HEK293 (cell line): Measurements from ENCODE around the gene TRABD2A.

Experiments used
- CTCF ChIA-PET: fragments of 350-600 bp; formaldehyde crosslinking; extraction: SDS; loops from one replicate; lab custom pipeline; 2021; ENCODE audit warnings: antibody characterized with exemption; lab: Yijun Ruan, JAX
- POLR2A ChIA-PET: fragments of 300-600 bp; formaldehyde crosslinking; extraction: SDS; loops from one replicate; lab custom pipeline; 2020; ENCODE audit warnings: antibody characterized with exemption, inconsistent platforms; lab: Yijun Ruan, JAX
- H3K27ac ChIP-seq: fragments of 200-500 bp; sonication (Bioruptor generic); 2 replicates; pipeline ENCODE4 v1.5.1; 2014; ENCODE audit warnings: low read depth, low read length, control low read depth, inconsistent platforms; ENCODE audit errors: extremely low read depth
- H3K36me3 ChIP-seq, 2 experiments: fragments of 200-500 bp in 1 of 2; sonication (Bioruptor generic) in 1 of 2; 1 replicate in 1 of 2; 2 replicates in 1 of 2; pipeline ENCODE4 v1.5.1; 2014 to 2017; ENCODE audit warnings: inconsistent platforms in 2 of 2, low read length in 2 of 2; ENCODE audit not compliant: control insufficient read depth in 2 of 2, insufficient read depth in 1 of 2
- H3K4me1 ChIP-seq: fragments of 200-500 bp; sonication (Bioruptor generic); 2 replicates; pipeline ENCODE4 v1.5.1; 2014; ENCODE audit warnings: mild to moderate bottlenecking, low read length, inconsistent platforms; ENCODE audit not compliant: control insufficient read depth, insufficient read depth
- H3K4me3 ChIP-seq: 2 replicates; pipeline ENCODE4 v1.5.1; 2011; ENCODE audit warnings: low read depth, mild to moderate bottlenecking, control low read depth, low read length, moderate library complexity
- H3K9me3 ChIP-seq: fragments of 200-500 bp; sonication (Bioruptor generic); 2 replicates; pipeline ENCODE4 v1.5.1; 2014; ENCODE audit warnings: low read depth, low read length, inconsistent platforms; ENCODE audit not compliant: control insufficient read depth, insufficient read depth
- GLI4 ChIP-seq: fragments of 450-650 bp; formaldehyde crosslinking; IDR thresholded peaks from 2 replicates; pipeline ENCODE4 v1.5.1; 2016; ENCODE audit warnings: missing biosample characterization, missing genetic modification characterization
- HOXC10 ChIP-seq: sonication (generic); formaldehyde crosslinking; IDR thresholded peaks from 2 replicates; pipeline ENCODE4 v1.8.1; 2023; ENCODE audit warnings: mild to moderate bottlenecking, missing genetic modification reagents
- KLF1 ChIP-seq: fragments of 450-650 bp; formaldehyde crosslinking; IDR thresholded peaks from 2 replicates; pipeline ENCODE4 v1.5.1; 2016; ENCODE audit warnings: missing biosample characterization, missing genetic modification characterization
- KLF17 ChIP-seq: fragments of 450-650 bp; formaldehyde crosslinking; IDR thresholded peaks from 2 replicates; pipeline ENCODE4 v1.5.1; 2016; ENCODE audit warnings: missing biosample characterization, missing genetic modification characterization
- SALL2 ChIP-seq: fragments of 450-650 bp; formaldehyde crosslinking; IDR thresholded peaks from 2 replicates; pipeline ENCODE4 v1.5.0; 2017; ENCODE audit warnings: missing biosample characterization, mild to moderate bottlenecking, missing genetic modification characterization, borderline replicate concordance
- SCRT1 ChIP-seq: fragments of 450-650 bp; formaldehyde crosslinking; IDR thresholded peaks from 2 replicates; pipeline ENCODE4 v1.5.1; 2016; ENCODE audit warnings: missing biosample characterization, missing genetic modification characterization, borderline replicate concordance
- SP3 ChIP-seq: fragments of 450-650 bp; formaldehyde crosslinking; IDR thresholded peaks from 2 replicates; pipeline ENCODE4 v1.5.1; 2016; ENCODE audit warnings: missing biosample characterization, missing genetic modification characterization
- TCF7L2 ChIP-seq: IDR thresholded peaks from 2 replicates; pipeline ENCODE4 v1.6.1; 2011; ENCODE audit warnings: low read depth, mild to moderate bottlenecking, inconsistent platforms, low read length, moderate library complexity, borderline replicate concordance
- ZBTB20 ChIP-seq: fragments of 450-650 bp; formaldehyde crosslinking; IDR thresholded peaks from 2 replicates; pipeline ENCODE4 v1.5.1; 2016; ENCODE audit warnings: missing biosample characterization, missing genetic modification characterization
- ZBTB21 ChIP-seq: fragments of 450-650 bp; formaldehyde crosslinking; IDR thresholded peaks from 2 replicates; pipeline ENCODE4 v1.5.1; 2017; ENCODE audit warnings: missing biosample characterization, missing genetic modification characterization
- ZFP69B ChIP-seq: fragments of 450-650 bp; formaldehyde crosslinking; IDR thresholded peaks from 2 replicates; pipeline ENCODE4 v1.5.1; 2016; ENCODE audit warnings: missing biosample characterization, missing genetic modification characterization
- ZNF140 ChIP-seq: fragments of 450-650 bp; formaldehyde crosslinking; IDR thresholded peaks from 2 replicates; pipeline ENCODE4 v1.5.1; 2016; ENCODE audit warnings: missing biosample characterization, missing genetic modification characterization
- ZNF155 ChIP-seq: fragments of 450-650 bp; formaldehyde crosslinking; IDR thresholded peaks from 2 replicates; pipeline ENCODE4 v1.5.1; 2016; ENCODE audit warnings: missing biosample characterization, missing genetic modification characterization
- ZNF169 ChIP-seq: fragments of 450-650 bp; formaldehyde crosslinking; IDR thresholded peaks from 2 replicates; pipeline ENCODE4 v1.5.1; 2016; ENCODE audit warnings: missing biosample characterization, missing genetic modification characterization
- ZNF2 ChIP-seq: fragments of 450-650 bp; formaldehyde crosslinking; IDR thresholded peaks from 2 replicates; pipeline ENCODE4 v1.5.1; 2016; ENCODE audit warnings: missing biosample characterization, missing genetic modification characterization
- ZNF223 ChIP-seq: fragments of 450-650 bp; formaldehyde crosslinking; IDR thresholded peaks from 2 replicates; pipeline ENCODE4 v1.5.1; 2016; ENCODE audit warnings: missing biosample characterization, missing genetic modification characterization
- ZNF274 ChIP-seq, 2 experiments: fragments of 200-500 bp in 1 of 2; fragments of 450-650 bp in 1 of 2; sonication (Bioruptor generic) in 1 of 2; formaldehyde crosslinking in 1 of 2; IDR thresholded peaks; 2 replicates each; pipeline versions ENCODE4 v1.5.1 to v1.6.1; 2014 to 2016; ENCODE audit warnings: borderline replicate concordance in 1 of 2, inconsistent platforms in 1 of 2, low read length in 1 of 2, missing biosample characterization in 1 of 2, missing genetic modification characterization in 1 of 2
- ZNF302 ChIP-seq: fragments of 450-650 bp; formaldehyde crosslinking; IDR thresholded peaks from 2 replicates; pipeline ENCODE4 v1.5.1; 2016; ENCODE audit warnings: missing biosample characterization, missing genetic modification characterization, low read depth
- ZNF324 ChIP-seq: fragments of 450-650 bp; formaldehyde crosslinking; IDR thresholded peaks from 2 replicates; pipeline ENCODE4 v1.5.1; 2016; ENCODE audit warnings: missing biosample characterization, missing genetic modification characterization
- ZNF354C ChIP-seq: fragments of 450-650 bp; formaldehyde crosslinking; IDR thresholded peaks from 2 replicates; pipeline ENCODE4 v1.5.1; 2016; ENCODE audit warnings: missing biosample characterization, missing genetic modification characterization, low read depth, borderline replicate concordance
- ZNF37A ChIP-seq: fragments of 450-650 bp; IDR thresholded peaks from 2 replicates; pipeline ENCODE4 v1.5.1; 2018; ENCODE audit warnings: missing biosample characterization, missing genetic modification characterization
- ZNF404 ChIP-seq: fragments of 450-650 bp; formaldehyde crosslinking; IDR thresholded peaks from 2 replicates; pipeline ENCODE4 v1.5.1; 2017; ENCODE audit warnings: missing biosample characterization, missing genetic modification characterization
- ZNF510 ChIP-seq: fragments of 450-650 bp; formaldehyde crosslinking; IDR thresholded peaks from 2 replicates; pipeline ENCODE4 v1.5.1; 2018; ENCODE audit warnings: mild to moderate bottlenecking, missing genetic modification characterization, missing biosample characterization; ENCODE audit not compliant: insufficient replicate concordance
- ZNF549 ChIP-seq: fragments of 450-650 bp; IDR thresholded peaks from 2 replicates; pipeline ENCODE4 v1.5.1; 2018; ENCODE audit warnings: missing biosample characterization, missing genetic modification characterization, mild to moderate bottlenecking, inconsistent platforms, moderate library complexity
- ZNF585B ChIP-seq: fragments of 450-650 bp; formaldehyde crosslinking; IDR thresholded peaks from 2 replicates; pipeline ENCODE4 v1.5.1; 2016; ENCODE audit warnings: missing biosample characterization, missing genetic modification characterization
- ZNF621 ChIP-seq: fragments of 450-650 bp; formaldehyde crosslinking; IDR thresholded peaks from 2 replicates; pipeline ENCODE4 v1.5.1; 2017; ENCODE audit warnings: missing biosample characterization, missing genetic modification characterization
- ZSCAN30 ChIP-seq: fragments of 450-650 bp; IDR thresholded peaks from 2 replicates; pipeline ENCODE4 v1.5.1; 2018; ENCODE audit warnings: missing biosample characterization, mild to moderate bottlenecking, missing genetic modification characterization, moderate library complexity
- ZXDB ChIP-seq: fragments of 450-650 bp; formaldehyde crosslinking; IDR thresholded peaks from 2 replicates; pipeline ENCODE4 v1.5.1; 2016; ENCODE audit warnings: missing biosample characterization, missing genetic modification characterization

Gene TRABD2A

GRCh38 chr2:84847326-84848050 is 33.4 kb downstream of the TRABD2A start (continued):
- TF ChIP-seq KLF17, result no peak

- POLR2A ChIA-PET, result no interaction called here
- Histone ChIP-seq H3K36me3 (no peaks in the 10 kb centered on the region), H3K4me1 (no peaks in the 10 kb centered on the region), H3K9me3 (no peaks in the 10 kb centered on the region), H3K4me3 (no peak overlapping the region), H3K27ac (no peak overlapping the region)
- TF ChIP-seq ZNF2 (no peak), ZNF510 (no peak), ZNF549 (tag by site-specific recombination) (no peak), ZSCAN30 (tag by site-specific recombination) (no peak), SALL2 (tag by site-specific recombination) (no peak), ZNF621 (tag by site-specific recombination) (no peak), ZFP69B (tag by site-specific recombination) (no peak), ZNF354C (tag by site-specific recombination) (no peak), ZNF155 (tag by site-specific recombination) (no peak), ZNF585B (tag by site-specific recombination) (no peak)
- CTCF ChIA-PET, result interaction anchor here (0.8 to 1.2 kb wide), 2 partner anchors 18 to 79 kb away, joined by 3 read pairs; no protein-coding TSS in a partner anchor
These were observed 34.1 kb downstream of the TRABD2A start for GRCh38 chr2:84846741-84847142.

- TF ChIP-seq ZNF324 (tag by site-specific recombination) (no peak), ZNF37A (no peak), SCRT1 (tag by site-specific recombination) (no peak), ZNF223 (tag by site-specific recombination) (no peak), ZNF140 (tag by site-specific recombination) (no peak), ZBTB20 (tag by site-specific recombination) (no peak), ZBTB21 (no peak), ZFP69B (tag by site-specific recombination) (no peak), ZXDB (tag by site-specific recombination) (no peak), HOXC10 (no peak), ZSCAN30 (tag by site-specific recombination) (no peak)
- H3K4me1 ChIP-seq, result no peaks in the 10 kb centered on the region
- ChIA-PET POLR2A (no interaction called here), CTCF (interaction anchor here (0.8 to 1.2 kb wide), 3 partner anchors 19 to 80 kb away, joined by 3 read pairs; no protein-coding TSS in a partner anchor)
- no peaks in the 10 kb centered on the region for H3K9me3 ChIP-seq
- no peaks in the 10 kb centered on the region for H3K36me3 ChIP-seq
- no peak overlapping the region for H3K4me3 ChIP-seq
- no peak overlapping the region for H3K27ac ChIP-seq
These were observed 34.7 kb downstream of the TRABD2A start for GRCh38 chr2:84846041-84846663.

GRCh38 chr2:84844141-84844540 is 36.7 kb downstream of the TRABD2A start:
- CTCF ChIA-PET, result no interaction called here
- Histone ChIP-seq H3K4me3 (no peak overlapping the region), H3K36me3 (no peaks in the 10 kb centered on the region), H3K9me3 (no peaks in the 10 kb centered on the region), H3K4me1 (no peaks in the 10 kb centered on the region), H3K27ac (no peak overlapping the region)
- TF ChIP-seq GLI4 (tag by site-specific recombination), result no peak
- TF ChIP-seq ZXDB (tag by site-specific recombination), result no peak
- no peak for TF ChIP-seq KLF1 (tag by site-specific recombination)
- TF ChIP-seq ZNF404 (tag by site-specific recombination), result no peak
- no peak for TF ChIP-seq TCF7L2
- no peak for TF ChIP-seq ZNF274 (IDR thresholded peaks at IDR 0.05; ENCODE audit: low read length)
- no peak for TF ChIP-seq ZNF274 (tag by site-specific recombination; IDR thresholded peaks at IDR 0.05; ENCODE audit: borderline replicate concordance)
- no peak for TF ChIP-seq SP3 (tag by site-specific recombination)
- TF ChIP-seq ZNF169 (tag by site-specific recombination), result no peak
- TF ChIP-seq ZNF302 (tag by site-specific recombination), result no peak
- POLR2A ChIA-PET, result interaction anchor here (0.6 kb wide), 1 partner anchor 105 kb away, joined by 4 read pairs; no protein-coding TSS in a partner anchor
